Cardiac muscle cell (in vitro differentiated cells and primary cell): Measurements from ENCODE around the gene ADAMTS2. TPM values are rescaled to one million over a fixed set of nuclear protein-coding genes. Genes with fewer than 3 reads are reported as not detected.

Experiments used
- DNase-seq, 2 donors: peaks; one replicate each; pipeline versions ENCODE4 v3.0.0 to v3.0.0-alpha.2; 2010 to 2017; ENCODE audit warnings: low read depth in 1 of 2, low spot score in 1 of 2
- H3K27ac ChIP-seq: fragments of 200-600 bp; sonication (generic); 2 replicates; pipeline ENCODE4 v1.5.1; 2016
- H3K27me3 ChIP-seq: fragments of 200-600 bp; sonication (generic); 2 replicates; pipeline ENCODE4 v1.6.0; 2016; ENCODE audit warnings: control low read depth
- H3K36me3 ChIP-seq: fragments of 200-600 bp; sonication (generic); 2 replicates; pipeline ENCODE4 v1.5.1; 2016; ENCODE audit warnings: control low read depth
- H3K4me1 ChIP-seq: fragments of 200-600 bp; sonication (generic); 2 replicates; pipeline ENCODE4 v1.8.1; 2017; ENCODE audit warnings: low read depth, mild to moderate bottlenecking, mixed run types
- H3K4me3 ChIP-seq: fragments of 200-600 bp; sonication (generic); 2 replicates; pipeline ENCODE4 v1.5.1; 2016; ENCODE audit warnings: mild to moderate bottlenecking
- H3K9me3 ChIP-seq: fragments of 200-600 bp; sonication (generic); 2 replicates; pipeline ENCODE4 v1.5.1; 2017; ENCODE audit warnings: low read depth, mild to moderate bottlenecking, control low read depth
- polyA plus RNA-seq: library from polyadenylated mRNA; unstranded; fragments of >200 nt; fragmentation: Nextera tagmentation; extraction: Ambion mirVana; gene quantifications from 2 replicates; pipeline ENCODE4 v1.2.1, GENCODE V29; 2016
- total RNA-seq: library from RNA; depleted of rRNA; stranded (reverse); fragments of >200 nt; gene quantifications from 2 replicates; pipeline ENCODE4 v1.2.3, GENCODE V29; 2016
- TF ChIP-seq, protein P1 (sequence below): IDR thresholded peaks from 2 replicates; pipeline ENCODE4 v1.5.1; 2012; ENCODE audit warnings: low read depth, mild to moderate bottlenecking, low read length

ADAMTS2 gene
- total and polyA plus RNA-seq, 2 experiments from 2014 or later, result 3.1 to 8.8 TPM

DNA sequence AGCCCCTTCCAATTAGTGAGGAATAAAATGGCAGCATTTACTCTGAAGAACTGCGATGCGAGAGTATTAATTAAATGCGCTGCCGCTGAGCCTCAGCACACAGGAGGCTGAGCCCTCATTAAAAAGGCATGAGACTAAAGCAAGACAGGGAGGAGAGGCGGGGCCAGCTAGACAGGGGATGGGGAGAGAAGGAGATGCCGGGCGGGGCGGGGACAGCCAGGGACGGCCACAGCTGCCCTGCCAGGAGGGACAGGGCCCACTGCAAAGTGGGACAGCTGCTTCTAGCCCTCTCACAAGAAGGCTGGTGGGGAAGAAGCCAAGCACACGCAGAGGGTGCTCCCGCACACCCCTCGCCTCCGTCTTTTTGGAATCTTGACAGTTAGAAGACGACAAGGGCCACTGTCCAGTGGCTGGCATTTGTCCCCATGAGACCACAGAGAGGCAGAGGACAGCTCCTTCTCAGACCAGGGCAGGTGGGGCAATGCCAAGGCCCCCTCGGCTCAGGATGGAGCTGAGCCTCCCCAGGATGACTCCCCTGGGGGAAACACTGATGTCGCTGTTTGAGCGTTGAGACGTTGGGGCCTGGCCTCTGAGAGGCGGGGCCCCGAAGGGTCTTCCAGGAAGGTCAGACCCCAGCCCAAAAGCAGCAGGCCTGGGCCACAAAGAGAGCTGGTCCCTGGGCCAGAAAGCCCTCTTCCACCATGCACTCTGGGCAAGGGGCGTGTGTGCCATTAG, 26.9 kb downstream of the ADAMTS2 start:
- Histone ChIP-seq H3K27ac (no peak overlapping the region), H3K27me3 (no peaks in the 10 kb centered on the region), H3K36me3 (no peaks in the 10 kb centered on the region), H3K4me1 (peaks cover 3% of the 10 kb centered on the region), H3K9me3 (no peaks in the 10 kb centered on the region), H3K4me3 (no peak overlapping the region)
- TF ChIP-seq, protein P1, sequence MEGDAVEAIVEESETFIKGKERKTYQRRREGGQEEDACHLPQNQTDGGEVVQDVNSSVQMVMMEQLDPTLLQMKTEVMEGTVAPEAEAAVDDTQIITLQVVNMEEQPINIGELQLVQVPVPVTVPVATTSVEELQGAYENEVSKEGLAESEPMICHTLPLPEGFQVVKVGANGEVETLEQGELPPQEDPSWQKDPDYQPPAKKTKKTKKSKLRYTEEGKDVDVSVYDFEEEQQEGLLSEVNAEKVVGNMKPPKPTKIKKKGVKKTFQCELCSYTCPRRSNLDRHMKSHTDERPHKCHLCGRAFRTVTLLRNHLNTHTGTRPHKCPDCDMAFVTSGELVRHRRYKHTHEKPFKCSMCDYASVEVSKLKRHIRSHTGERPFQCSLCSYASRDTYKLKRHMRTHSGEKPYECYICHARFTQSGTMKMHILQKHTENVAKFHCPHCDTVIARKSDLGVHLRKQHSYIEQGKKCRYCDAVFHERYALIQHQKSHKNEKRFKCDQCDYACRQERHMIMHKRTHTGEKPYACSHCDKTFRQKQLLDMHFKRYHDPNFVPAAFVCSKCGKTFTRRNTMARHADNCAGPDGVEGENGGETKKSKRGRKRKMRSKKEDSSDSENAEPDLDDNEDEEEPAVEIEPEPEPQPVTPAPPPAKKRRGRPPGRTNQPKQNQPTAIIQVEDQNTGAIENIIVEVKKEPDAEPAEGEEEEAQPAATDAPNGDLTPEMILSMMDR, result no peak
- no peak for DNase-seq

DNA sequence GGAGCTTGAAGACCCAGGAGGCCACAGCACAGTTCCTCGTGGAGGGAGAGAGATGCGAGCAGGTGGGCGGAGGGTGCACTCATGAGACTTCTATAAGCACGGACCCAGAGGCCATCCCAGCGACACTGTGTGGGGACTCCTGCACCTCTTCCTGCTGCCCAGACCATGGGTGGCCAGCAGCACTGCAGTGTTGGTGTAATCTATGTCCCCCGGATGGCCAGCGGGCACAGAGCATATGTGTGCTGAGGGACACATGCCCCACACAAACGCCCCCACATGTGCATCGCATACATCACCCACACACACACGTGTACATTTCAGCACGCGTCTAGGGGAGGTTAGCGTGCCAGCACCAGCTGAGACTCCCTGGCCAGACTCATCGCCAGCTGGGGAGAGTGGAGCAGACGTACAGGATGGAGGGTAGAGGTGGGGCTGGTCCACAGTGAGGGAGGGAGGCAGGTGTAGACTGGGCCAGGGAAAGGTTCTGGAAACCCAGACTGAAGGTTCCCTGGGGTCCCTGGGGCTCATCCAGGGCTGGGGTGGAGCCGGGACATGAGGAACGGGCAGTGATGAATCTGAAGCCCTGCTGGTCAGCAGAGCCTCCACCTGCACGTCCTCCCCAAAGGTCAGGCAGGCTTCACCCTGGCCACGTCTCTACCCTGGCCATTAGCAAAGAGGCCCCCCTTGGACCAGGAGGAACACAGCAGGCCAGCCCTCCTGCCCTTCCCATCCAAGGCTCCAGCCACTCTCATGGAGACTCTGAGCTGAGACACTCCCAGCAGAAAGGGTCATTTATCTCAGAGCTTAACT, 27.6 kb downstream of the ADAMTS2 start:
- Histone ChIP-seq H3K36me3 (no peaks in the 10 kb centered on the region), H3K4me1 (no peaks in the 10 kb centered on the region), H3K9me3 (no peaks in the 10 kb centered on the region), H3K4me3 (no peak overlapping the region), H3K27me3 (no peaks in the 10 kb centered on the region), H3K27ac (no peak overlapping the region)
- TF ChIP-seq, protein P1, result no peak
- DNase-seq, result no peak

DNA sequence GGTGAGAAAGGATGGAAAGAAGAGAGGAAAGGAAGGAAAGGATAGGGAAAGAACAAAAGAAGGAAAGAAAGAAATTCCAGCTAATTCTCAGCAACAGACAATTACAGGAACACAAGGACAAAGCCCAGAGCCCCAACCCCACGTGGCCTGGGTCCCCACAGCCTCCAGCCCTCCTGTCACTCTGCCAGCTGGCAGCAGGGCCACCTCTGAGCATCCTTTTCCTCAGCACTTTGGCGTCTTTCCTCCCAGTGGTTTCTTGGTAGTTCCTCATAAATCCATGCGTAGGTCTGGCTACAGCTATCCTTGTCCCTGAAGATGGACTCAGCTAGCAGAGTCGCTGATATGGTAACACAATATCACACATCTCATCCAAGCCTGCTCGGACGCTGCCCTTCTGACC, 28.3 kb downstream of the ADAMTS2 start:
- Histone ChIP-seq H3K9me3 (no peaks in the 10 kb centered on the region), H3K4me3 (no peak overlapping the region), H3K27me3 (no peaks in the 10 kb centered on the region), H3K27ac (no peak overlapping the region), H3K36me3 (no peaks in the 10 kb centered on the region), H3K4me1 (no peaks in the 10 kb centered on the region)
- TF ChIP-seq, protein P1, result no peak
- DNase-seq, result no peak

DNA sequence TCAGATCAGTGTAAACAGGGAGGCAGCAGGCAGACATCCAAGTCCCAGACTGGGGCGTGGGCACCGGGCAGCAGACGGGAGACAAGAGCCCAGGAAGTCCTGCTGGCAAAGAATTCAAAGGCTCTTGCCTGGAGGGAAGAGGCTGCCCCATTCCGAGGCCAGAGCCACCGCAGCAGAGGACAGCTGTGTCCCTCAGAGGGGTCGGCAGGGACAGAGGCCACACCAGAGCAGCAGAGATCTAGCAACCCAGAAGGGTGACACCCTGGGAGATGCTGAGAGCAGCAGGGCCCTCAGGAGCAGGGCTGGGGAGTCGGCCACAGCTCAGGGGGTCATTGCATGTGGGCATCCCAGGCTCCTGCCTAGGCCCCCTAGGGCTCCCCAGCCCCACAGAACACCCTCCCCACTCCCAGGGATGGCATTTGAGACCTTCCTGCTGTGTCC, 29.1 kb downstream of the ADAMTS2 start:
- Histone ChIP-seq H3K27me3 (no peaks in the 10 kb centered on the region), H3K27ac (no peak overlapping the region)

DNA sequence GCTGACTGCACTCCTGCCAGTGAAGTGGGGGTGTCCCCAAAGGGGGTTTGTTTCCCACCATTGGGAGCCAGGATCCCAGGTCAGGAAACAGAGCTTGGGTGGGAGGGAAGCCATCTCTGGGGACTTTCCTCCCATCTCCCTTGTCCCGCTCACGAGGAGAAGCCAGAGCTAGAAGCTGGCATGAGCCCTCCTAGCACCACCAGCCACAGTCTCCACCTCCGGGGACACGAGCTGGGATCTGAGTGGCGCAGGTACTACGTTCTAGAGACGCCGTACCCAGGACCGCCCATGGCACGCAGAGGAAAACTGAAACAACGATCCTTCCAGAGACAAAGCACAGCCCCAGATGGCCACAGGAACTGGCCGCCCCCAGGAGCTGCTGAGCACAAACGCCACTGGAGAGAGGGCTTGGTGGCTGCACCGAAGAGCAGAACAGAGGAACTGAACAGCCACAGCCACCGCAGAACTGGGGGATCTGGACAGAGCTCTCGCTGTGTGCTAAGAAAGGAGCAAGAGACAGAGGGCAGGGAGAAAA, 29.8 kb downstream of the ADAMTS2 start:
- TF ChIP-seq, protein P1, result no peak
- no peak for DNase-seq
- H3K4me3 ChIP-seq, result no peak overlapping the region
- no peaks in the 10 kb centered on the region for H3K9me3 ChIP-seq
- no peaks in the 10 kb centered on the region for H3K36me3 ChIP-seq
- H3K27ac ChIP-seq, result no peak overlapping the region
- no peaks in the 10 kb centered on the region for H3K27me3 ChIP-seq
- H3K4me1 ChIP-seq, result no peaks in the 10 kb centered on the region

More for the DNA sequence above, 29.1 kb downstream of the ADAMTS2 start:
- Histone ChIP-seq H3K4me3 (no peak overlapping the region), H3K36me3 (no peaks in the 10 kb centered on the region), H3K9me3 (no peaks in the 10 kb centered on the region), H3K4me1 (no peaks in the 10 kb centered on the region)
- TF ChIP-seq, protein P1, result no peak
- DNase-seq, result no peak
